Measurements from ENCODE around the gene CXCL9. TPM values are rescaled to one million over a fixed set of nuclear protein-coding genes. Genes with fewer than 3 reads are reported as not detected.

The CXCL9 gene
- total RNA-seq, 4 donors from 2014 or later, result 0.11 to 0.17 (median 0.13) TPM; not detected in 1

- DNase-seq (ENCODE audit: extremely low spot score), result no peak
- no peaks in the 10 kb centered on the region for H3K27me3 ChIP-seq
- TF ChIP-seq POLR2AphosphoS5 (IDR thresholded peaks at IDR 0.05), result no peak
- no peak for TF ChIP-seq EP300 (IDR thresholded peaks at IDR 0.05)
- TF ChIP-seq CTCF (IDR thresholded peaks at IDR 0.05), result no peak
- TF ChIP-seq POLR2A (IDR thresholded peaks at IDR 0.05; ENCODE audit: low read depth), result no peak
- intact Hi-C loops (cut with DNase I), result no loop called here
- no peaks in the 10 kb centered on the region for H3K9me3 ChIP-seq
- WGBS, result 22% methylated on average over 11 of the region's 13 CpGs
- H3K36me3 ChIP-seq, result no peaks in the 10 kb centered on the region
- peaks cover 5 to 20% (median 14%) of the 10 kb centered on the region in 4 donors for H3K4me1 ChIP-seq
- peak overlapping the region; percentile 27 to 48 (median 32) for H3K4me3 ChIP-seq
- H3K27ac ChIP-seq (replicated peaks in 1 of 4), result peak overlapping the region; percentile 52 to 69 (median 64)
These were observed 4.5 kb upstream of the CXCL9 start for GRCh38 chr4:76011700-76012387.

- DNase-seq (ENCODE audit: extremely low spot score), result no peak
- Histone ChIP-seq H3K4me3 (peak overlapping the region in 3 of 4 donors; percentile 27 to 48 (median 36)), H3K4me1 (peaks cover 5 to 20% (median 14%) of the 10 kb centered on the region in 4 donors), H3K36me3 (no peaks in the 10 kb centered on the region), H3K27me3 (no peaks in the 10 kb centered on the region), H3K9me3 (no peaks in the 10 kb centered on the region), H3K27ac (replicated peaks in 1 of 4) (peak overlapping the region; percentile 52 to 69 (median 64))
- intact Hi-C loops (cut with DNase I), result no loop called here
- TF ChIP-seq POLR2AphosphoS5 (IDR thresholded peaks at IDR 0.05), result no peak
- WGBS, result 99% methylated on average over 24 of the region's 31 CpGs
These were observed 3.8 kb upstream of the CXCL9 start for GRCh38 chr4:76011018-76011670.

- no peaks in the 10 kb centered on the region for H3K27me3 ChIP-seq
- peaks cover 5 to 20% (median 14%) of the 10 kb centered on the region in 4 donors for H3K4me1 ChIP-seq
- no peak overlapping the region for H3K27ac ChIP-seq (replicated peaks in 1 of 4)
- WGBS, result 98% methylated on average over 13 of the region's 13 CpGs
- no peaks in the 10 kb centered on the region for H3K9me3 ChIP-seq
- DNase-seq (ENCODE audit: extremely low spot score), result no peak
- intact Hi-C loops (cut with DNase I), result no loop called here
- no peak overlapping the region for H3K4me3 ChIP-seq
- TF ChIP-seq CTCF (IDR thresholded peaks at IDR 0.05) (no peak), EP300 (IDR thresholded peaks at IDR 0.05) (no peak), POLR2A (IDR thresholded peaks at IDR 0.05; ENCODE audit: low read depth) (no peak), POLR2AphosphoS5 (IDR thresholded peaks at IDR 0.05) (no peak)
- H3K36me3 ChIP-seq, result no peaks in the 10 kb centered on the region
These were observed 3.3 kb upstream of the CXCL9 start for GRCh38 chr4:76010576-76010975.

GRCh38 chr4:76009311-76009710 lies 2.0 kb upstream of the CXCL9 start:
- H3K27me3 ChIP-seq, result no peaks in the 10 kb centered on the region
- no peak overlapping the region for H3K27ac ChIP-seq (replicated peaks in 1 of 4)
- no peaks in the 10 kb centered on the region for H3K36me3 ChIP-seq
- peaks cover 5 to 20% (median 14%) of the 10 kb centered on the region in 4 donors for H3K4me1 ChIP-seq
- no peak overlapping the region for H3K4me3 ChIP-seq
- intact Hi-C loops (cut with DNase I), result no loop called here
- DNase-seq (ENCODE audit: extremely low spot score), result no peak
- no peak for TF ChIP-seq EP300 (IDR thresholded peaks at IDR 0.05)
- no peak for TF ChIP-seq CTCF (IDR thresholded peaks at IDR 0.05)
- TF ChIP-seq POLR2AphosphoS5 (IDR thresholded peaks at IDR 0.05), result no peak
- TF ChIP-seq POLR2A (IDR thresholded peaks at IDR 0.05; ENCODE audit: low read depth), result no peak
- WGBS, result 85% methylated on average over 5 of the region's 5 CpGs
- H3K9me3 ChIP-seq, result no peaks in the 10 kb centered on the region

- Histone ChIP-seq H3K27me3 (no peaks in the 10 kb centered on the region), H3K9me3 (no peaks in the 10 kb centered on the region), H3K4me3 (no peak overlapping the region), H3K4me1 (no peaks in the 10 kb centered on the region), H3K36me3 (no peaks in the 10 kb centered on the region), H3K27ac (replicated peaks in 1 of 4) (no peak overlapping the region)
- 82% methylated on average over 3 of the region's 3 CpGs for WGBS
- DNase-seq (ENCODE audit: extremely low spot score), result no peak
- intact Hi-C loops (cut with DNase I), result no loop called here
- TF ChIP-seq CTCF (IDR thresholded peaks at IDR 0.05), result no peak
- no peak for TF ChIP-seq POLR2A (IDR thresholded peaks at IDR 0.05; ENCODE audit: low read depth)
- TF ChIP-seq EP300 (IDR thresholded peaks at IDR 0.05), result no peak
- TF ChIP-seq POLR2AphosphoS5 (IDR thresholded peaks at IDR 0.05), result no peak
These were observed 3.7 kb downstream of the CXCL9 start for GRCh38 chr4:76003620-76004019.
